ENCODE results near the gene CYP3A5.

Gene CYP3A5

GRCh38 chr7:99629643-99630042, 50.2 kb downstream of the CYP3A5 start:
- FAIRE-seq, result no peak
- DNase-seq (ENCODE audit: insufficient read length, low spot score), result no peak
- TF ChIP-seq CTCF (IDR thresholded peaks at IDR 0.05; ENCODE audit: insufficient read depth, missing control alignments), result no peak

GRCh38 chr7:99628471-99629465, 51.0 kb downstream of the CYP3A5 start:
- no peak for TF ChIP-seq CTCF (IDR thresholded peaks at IDR 0.05; ENCODE audit: insufficient read depth, missing control alignments)
- FAIRE-seq (no peak), DNase-seq (ENCODE audit: insufficient read length, low spot score) (no peak)

DNA sequence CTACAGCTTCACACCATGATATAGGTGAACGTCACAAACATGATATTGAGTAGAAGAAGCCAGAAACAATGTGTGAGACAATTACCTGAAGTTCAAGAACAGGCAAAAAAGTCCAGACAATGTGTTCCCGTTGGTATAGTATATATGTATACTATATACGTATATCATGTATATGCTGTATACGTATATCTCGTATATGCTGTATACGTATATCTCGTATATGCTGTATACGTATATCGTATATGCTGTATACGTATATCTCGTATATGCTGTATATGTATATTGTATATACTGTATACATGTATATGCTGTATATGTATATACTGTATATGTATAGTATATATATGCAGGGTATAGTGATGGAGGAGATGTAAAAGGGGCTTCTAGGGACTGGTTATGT, 52.3 kb downstream of the CYP3A5 start:
- DNase-seq (ENCODE audit: insufficient read length, low spot score) (no peak), FAIRE-seq (no peak)
- no peak for TF ChIP-seq CTCF (IDR thresholded peaks at IDR 0.05; ENCODE audit: insufficient read depth, missing control alignments)

DNA sequence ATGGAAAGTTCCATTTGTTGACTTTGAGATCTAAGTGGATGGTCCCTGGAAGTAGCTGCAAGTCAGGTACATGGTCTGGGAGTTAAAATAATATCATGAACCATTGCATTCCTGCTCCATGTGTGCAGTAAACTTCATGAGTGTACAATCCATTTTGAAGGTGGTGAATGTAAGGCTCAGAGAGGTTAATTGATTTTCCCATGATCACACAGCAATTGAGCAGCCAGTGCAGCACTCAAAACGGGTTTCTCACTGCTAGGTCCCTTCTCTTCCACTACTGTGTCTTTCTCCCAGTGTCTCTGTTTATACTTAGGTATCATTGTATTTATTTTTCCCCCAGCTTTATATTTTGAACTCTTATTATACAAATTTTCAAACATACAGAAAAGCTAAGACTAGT, 53.1 kb downstream of the CYP3A5 start:
- DNase-seq (ENCODE audit: insufficient read length, low spot score), result no peak
- no peak for TF ChIP-seq CTCF (IDR thresholded peaks at IDR 0.05; ENCODE audit: insufficient read depth, missing control alignments)
- FAIRE-seq, result no peak

DNA sequence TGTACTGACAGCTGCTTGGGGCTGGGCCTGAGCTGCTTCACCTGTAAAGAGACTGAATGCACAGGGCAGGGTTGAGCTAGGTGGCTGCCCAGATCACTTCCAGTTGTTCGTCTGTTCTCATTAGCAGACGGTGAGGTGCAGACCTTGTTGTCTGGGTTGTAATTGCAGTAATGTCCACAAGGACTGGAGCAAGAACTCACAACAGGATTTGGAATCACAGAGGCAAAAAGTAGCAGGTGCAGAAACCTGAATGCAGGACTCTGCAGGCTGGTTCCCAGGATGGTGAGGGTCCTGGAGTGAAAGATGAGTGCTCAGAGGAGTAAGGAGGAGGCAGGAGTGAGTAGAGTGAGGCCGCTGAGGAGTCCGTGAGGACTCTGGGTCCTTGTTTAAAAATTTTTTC, 53.8 kb downstream of the CYP3A5 start:
- FAIRE-seq (no peak), DNase-seq (ENCODE audit: insufficient read length, low spot score) (no peak)
- TF ChIP-seq CTCF (IDR thresholded peaks at IDR 0.05; ENCODE audit: insufficient read depth, missing control alignments), result no peak

GRCh38 chr7:99625321-99625720, 54.5 kb downstream of the CYP3A5 start:
- no peak for DNase-seq (ENCODE audit: insufficient read length, low spot score)
- TF ChIP-seq CTCF (IDR thresholded peaks at IDR 0.05; ENCODE audit: insufficient read depth, missing control alignments), result no peak
- FAIRE-seq, result no peak

DNA sequence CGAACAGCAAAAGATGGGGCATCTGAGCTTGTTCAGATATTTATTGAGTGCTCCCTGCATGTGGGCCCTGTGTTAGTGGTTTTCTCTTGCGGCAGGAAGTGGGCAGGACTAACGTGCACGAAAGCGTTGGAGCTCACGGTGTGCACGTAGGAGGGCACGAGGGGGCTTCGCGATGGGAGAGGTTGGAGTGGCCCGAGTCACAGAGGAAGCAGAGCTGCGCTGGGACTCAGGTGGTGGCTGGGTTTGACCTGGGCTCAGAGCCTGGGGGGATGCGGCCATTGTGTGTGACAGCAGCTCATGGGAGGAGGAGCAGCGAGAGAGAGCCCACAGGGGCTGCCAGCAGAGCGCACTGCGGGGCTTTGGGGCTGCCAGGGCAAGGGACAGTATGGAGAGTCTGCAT, 55.3 kb downstream of the CYP3A5 start:
- TF ChIP-seq CTCF (IDR thresholded peaks at IDR 0.05; ENCODE audit: insufficient read depth, missing control alignments), result no peak
- FAIRE-seq (no peak), DNase-seq (ENCODE audit: insufficient read length, low spot score) (no peak)
